Measurements from ENCODE around the gene TOMM40.

- TF ChIP-seq, protein P1, sequence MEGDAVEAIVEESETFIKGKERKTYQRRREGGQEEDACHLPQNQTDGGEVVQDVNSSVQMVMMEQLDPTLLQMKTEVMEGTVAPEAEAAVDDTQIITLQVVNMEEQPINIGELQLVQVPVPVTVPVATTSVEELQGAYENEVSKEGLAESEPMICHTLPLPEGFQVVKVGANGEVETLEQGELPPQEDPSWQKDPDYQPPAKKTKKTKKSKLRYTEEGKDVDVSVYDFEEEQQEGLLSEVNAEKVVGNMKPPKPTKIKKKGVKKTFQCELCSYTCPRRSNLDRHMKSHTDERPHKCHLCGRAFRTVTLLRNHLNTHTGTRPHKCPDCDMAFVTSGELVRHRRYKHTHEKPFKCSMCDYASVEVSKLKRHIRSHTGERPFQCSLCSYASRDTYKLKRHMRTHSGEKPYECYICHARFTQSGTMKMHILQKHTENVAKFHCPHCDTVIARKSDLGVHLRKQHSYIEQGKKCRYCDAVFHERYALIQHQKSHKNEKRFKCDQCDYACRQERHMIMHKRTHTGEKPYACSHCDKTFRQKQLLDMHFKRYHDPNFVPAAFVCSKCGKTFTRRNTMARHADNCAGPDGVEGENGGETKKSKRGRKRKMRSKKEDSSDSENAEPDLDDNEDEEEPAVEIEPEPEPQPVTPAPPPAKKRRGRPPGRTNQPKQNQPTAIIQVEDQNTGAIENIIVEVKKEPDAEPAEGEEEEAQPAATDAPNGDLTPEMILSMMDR (IDR thresholded peaks at IDR 0.05), result no peak
- TF ChIP-seq POLR2A (IDR thresholded peaks at IDR 0.05), result no peak
- TF ChIP-seq POLR2AphosphoS5 (IDR thresholded peaks at IDR 0.05), result no peak
Observed at GRCh38 chr19:44867578-44867977, 23.5 kb upstream of the TOMM40 start.
